GM23248 (cell line): Measurements from ENCODE around the gene NEU4.

ENCODE experiments used
- EZH2 ChIP-seq: fragments of 200-600 bp; sonication (generic); IDR thresholded peaks from 2 replicates; pipeline ENCODE4 v1.6.1; 2018; ENCODE audit warnings: antibody characterized with exemption, mild to moderate bottlenecking; ENCODE audit not compliant: insufficient read depth, poor library complexity, severe bottlenecking
- EZH2phosphoT487 ChIP-seq: fragments of 200-600 bp; sonication (generic); IDR thresholded peaks from 2 replicates; pipeline ENCODE4 v1.6.1; 2018; ENCODE audit warnings: antibody characterized with exemption, moderate library complexity, mild to moderate bottlenecking, low read depth; ENCODE audit not compliant: insufficient read depth

DNA sequence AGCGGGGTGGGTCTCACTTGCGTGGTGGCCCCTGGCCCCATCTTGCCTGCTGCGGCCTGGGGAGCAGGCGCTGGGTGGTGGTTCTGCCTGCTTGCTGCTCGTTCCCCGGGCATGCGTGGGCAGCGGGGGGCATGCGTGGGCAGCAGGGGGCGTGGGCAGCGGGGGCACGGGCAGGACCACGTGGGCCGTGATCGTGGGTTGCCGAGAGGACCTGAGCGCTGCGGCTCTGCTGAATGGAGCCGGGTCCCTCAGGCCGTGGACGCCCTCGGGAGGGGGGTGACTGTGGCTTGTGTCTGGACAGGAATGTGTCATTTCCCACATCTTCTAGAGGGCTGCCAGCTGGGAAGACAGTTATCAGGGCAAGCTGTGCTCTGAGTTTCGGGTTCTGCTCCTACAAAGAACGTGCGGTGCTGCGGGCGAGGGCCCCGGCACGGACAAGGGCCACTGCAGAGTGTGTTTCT is 40.7 kb upstream of the NEU4 start:
- TF ChIP-seq EZH2, result no peak
- TF ChIP-seq EZH2phosphoT487, result no peak
